DOHH2 (cell line): ENCODE data around the gene TEX264.

Experiments used
- EZH2phosphoT487 ChIP-seq: fragments of 200-600 bp; sonication (generic); IDR thresholded peaks from 2 replicates; pipeline ENCODE4 v1.6.1; 2017; ENCODE audit warnings: borderline replicate concordance, mild to moderate bottlenecking, antibody characterized with exemption, low read length, moderate library complexity, mixed read lengths
- TF ChIP-seq, protein P1 (sequence below): fragments of 200-600 bp; sonication (generic); IDR thresholded peaks from one replicate; pipeline ENCODE4 v1.5.1; 2014; ENCODE audit warnings: antibody characterized with exemption, mild to moderate bottlenecking, low read depth, low read length; ENCODE audit not compliant: poor library complexity, severe bottlenecking

DNA sequence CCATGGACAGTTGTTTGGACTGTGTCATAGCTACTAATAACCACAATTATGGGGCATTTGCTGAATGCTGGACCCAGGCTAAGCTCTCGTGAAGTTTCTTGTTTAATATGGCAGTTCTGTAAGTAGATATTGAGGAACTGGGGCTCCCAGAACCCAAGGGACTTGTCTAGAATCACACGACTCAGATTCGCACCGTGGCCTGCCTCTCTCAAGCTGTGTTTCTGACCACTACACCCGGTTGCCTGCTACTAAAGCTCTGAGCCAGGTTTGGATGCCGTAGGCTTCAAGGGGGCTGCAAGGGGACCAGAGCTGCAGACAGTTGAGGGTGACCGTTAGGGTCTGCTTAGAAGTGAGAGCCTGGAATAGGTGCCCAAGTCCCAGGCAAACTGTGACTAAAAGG lies 11.5 kb downstream of the TEX264 start:
- no peak for TF ChIP-seq EZH2phosphoT487
- TF ChIP-seq, protein P1, sequence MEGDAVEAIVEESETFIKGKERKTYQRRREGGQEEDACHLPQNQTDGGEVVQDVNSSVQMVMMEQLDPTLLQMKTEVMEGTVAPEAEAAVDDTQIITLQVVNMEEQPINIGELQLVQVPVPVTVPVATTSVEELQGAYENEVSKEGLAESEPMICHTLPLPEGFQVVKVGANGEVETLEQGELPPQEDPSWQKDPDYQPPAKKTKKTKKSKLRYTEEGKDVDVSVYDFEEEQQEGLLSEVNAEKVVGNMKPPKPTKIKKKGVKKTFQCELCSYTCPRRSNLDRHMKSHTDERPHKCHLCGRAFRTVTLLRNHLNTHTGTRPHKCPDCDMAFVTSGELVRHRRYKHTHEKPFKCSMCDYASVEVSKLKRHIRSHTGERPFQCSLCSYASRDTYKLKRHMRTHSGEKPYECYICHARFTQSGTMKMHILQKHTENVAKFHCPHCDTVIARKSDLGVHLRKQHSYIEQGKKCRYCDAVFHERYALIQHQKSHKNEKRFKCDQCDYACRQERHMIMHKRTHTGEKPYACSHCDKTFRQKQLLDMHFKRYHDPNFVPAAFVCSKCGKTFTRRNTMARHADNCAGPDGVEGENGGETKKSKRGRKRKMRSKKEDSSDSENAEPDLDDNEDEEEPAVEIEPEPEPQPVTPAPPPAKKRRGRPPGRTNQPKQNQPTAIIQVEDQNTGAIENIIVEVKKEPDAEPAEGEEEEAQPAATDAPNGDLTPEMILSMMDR: no peak
